IMR-90 (cell line): ENCODE measurements around the gene NCS1.

Experiments used
- MXI1 ChIP-seq: IDR thresholded peaks from 2 replicates; pipeline ENCODE4 v1.6.1; 2012; ENCODE audit warnings: low read depth, mild to moderate bottlenecking, low read length, moderate library complexity, borderline replicate concordance
- POLR2A ChIP-seq: IDR thresholded peaks from 2 replicates; pipeline ENCODE4 v1.6.1; 2012; ENCODE audit warnings: mild to moderate bottlenecking, low read depth, low read length
- RCOR1 ChIP-seq: IDR thresholded peaks from 2 replicates; pipeline ENCODE4 v1.6.1; 2012; ENCODE audit warnings: mild to moderate bottlenecking, low read length, improper control_type of control experiment; ENCODE audit not compliant: insufficient replicate concordance
- RFX5 ChIP-seq: IDR thresholded peaks from 2 replicates; pipeline ENCODE4 v1.8.0; 2012; ENCODE audit warnings: low read depth, mild to moderate bottlenecking, low read length, moderate library complexity
- TF ChIP-seq, protein P1 (sequence below): conservative IDR thresholded peaks from 2 replicates; pipeline ENCODE4 v1.5.1; 2012; ENCODE audit warnings: mild to moderate bottlenecking, low read depth, low read length, improper control_type of control experiment
- TF ChIP-seq, protein P2 (sequence below): fragments of 150-350 bp; IDR thresholded peaks from 2 replicates; pipeline ENCODE4 v1.6.1; 2016; ENCODE audit warnings: low read depth, mild to moderate bottlenecking, low read length, moderate library complexity, borderline replicate concordance

DNA sequence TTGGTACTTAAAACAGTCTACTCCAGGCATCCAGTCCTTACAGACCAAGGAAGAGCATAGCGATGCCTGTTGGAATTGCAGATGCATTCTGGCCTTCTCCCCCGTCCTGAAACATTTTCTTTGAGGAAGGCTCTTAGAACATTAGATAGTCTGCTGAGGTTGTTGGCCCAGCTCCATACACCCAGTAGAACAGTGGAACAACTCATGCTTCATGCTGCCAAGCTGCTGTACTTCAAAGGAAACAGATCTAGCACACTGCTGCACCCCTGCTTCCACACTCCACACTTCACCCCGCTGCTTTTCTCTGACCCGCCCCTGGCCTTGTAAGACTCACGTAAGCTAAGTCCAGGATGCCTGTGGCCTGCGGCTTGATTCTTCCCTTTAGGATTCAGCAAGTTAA, 33.4 kb upstream of the NCS1 start:
- no peak for TF ChIP-seq RFX5
- TF ChIP-seq, protein P1, sequence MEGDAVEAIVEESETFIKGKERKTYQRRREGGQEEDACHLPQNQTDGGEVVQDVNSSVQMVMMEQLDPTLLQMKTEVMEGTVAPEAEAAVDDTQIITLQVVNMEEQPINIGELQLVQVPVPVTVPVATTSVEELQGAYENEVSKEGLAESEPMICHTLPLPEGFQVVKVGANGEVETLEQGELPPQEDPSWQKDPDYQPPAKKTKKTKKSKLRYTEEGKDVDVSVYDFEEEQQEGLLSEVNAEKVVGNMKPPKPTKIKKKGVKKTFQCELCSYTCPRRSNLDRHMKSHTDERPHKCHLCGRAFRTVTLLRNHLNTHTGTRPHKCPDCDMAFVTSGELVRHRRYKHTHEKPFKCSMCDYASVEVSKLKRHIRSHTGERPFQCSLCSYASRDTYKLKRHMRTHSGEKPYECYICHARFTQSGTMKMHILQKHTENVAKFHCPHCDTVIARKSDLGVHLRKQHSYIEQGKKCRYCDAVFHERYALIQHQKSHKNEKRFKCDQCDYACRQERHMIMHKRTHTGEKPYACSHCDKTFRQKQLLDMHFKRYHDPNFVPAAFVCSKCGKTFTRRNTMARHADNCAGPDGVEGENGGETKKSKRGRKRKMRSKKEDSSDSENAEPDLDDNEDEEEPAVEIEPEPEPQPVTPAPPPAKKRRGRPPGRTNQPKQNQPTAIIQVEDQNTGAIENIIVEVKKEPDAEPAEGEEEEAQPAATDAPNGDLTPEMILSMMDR, result no peak; the same call in 1 of the 2 replicates
- TF ChIP-seq, protein P2, sequence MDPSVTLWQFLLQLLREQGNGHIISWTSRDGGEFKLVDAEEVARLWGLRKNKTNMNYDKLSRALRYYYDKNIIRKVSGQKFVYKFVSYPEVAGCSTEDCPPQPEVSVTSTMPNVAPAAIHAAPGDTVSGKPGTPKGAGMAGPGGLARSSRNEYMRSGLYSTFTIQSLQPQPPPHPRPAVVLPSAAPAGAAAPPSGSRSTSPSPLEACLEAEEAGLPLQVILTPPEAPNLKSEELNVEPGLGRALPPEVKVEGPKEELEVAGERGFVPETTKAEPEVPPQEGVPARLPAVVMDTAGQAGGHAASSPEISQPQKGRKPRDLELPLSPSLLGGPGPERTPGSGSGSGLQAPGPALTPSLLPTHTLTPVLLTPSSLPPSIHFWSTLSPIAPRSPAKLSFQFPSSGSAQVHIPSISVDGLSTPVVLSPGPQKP, result no peak
- TF ChIP-seq MXI1, result no peak
- peak; percentile 4 for TF ChIP-seq RCOR1
- TF ChIP-seq POLR2A, result 0 out of 2 replicates have a peak, but pooled peaks have one; percentile 5
